ENCODE measurements around the gene CTSA. TPM values are rescaled to one million over a fixed set of nuclear protein-coding genes. Genes with fewer than 3 reads are reported as not detected.
A peak's percentile ranks its signal among the peaks of the same experiment; 100 is the strongest.

CTSA gene
- total RNA-seq, 2 experiments from 2014 or later: 76.9 to 83.4 TPM

- DNase-seq (no peak), ATAC-seq (ENCODE audit: low read depth) (no peak)
- H3K27ac Mint-ChIP-seq: no peak overlapping the region
- peaks cover 10% of the 10 kb centered on the region for H3K4me1 Mint-ChIP-seq
- H3K4me3 Mint-ChIP-seq: no peak overlapping the region
- POLR2A ChIA-PET: no interaction called here
- no peaks in the 10 kb centered on the region for H3K9me3 Mint-ChIP-seq
- peaks cover 4% of the 10 kb centered on the region for H3K27me3 Mint-ChIP-seq
- H3K36me3 Mint-ChIP-seq: no peaks in the 10 kb centered on the region
Observed at GRCh38 chr20:45907219-45907948, 16.2 kb downstream of the CTSA start.

- H3K36me3 Mint-ChIP-seq: no peaks in the 10 kb centered on the region
- no peak for ATAC-seq (ENCODE audit: low read depth)
Observed at GRCh38 chr20:45908084-45908483, 16.9 kb downstream of the CTSA start.

GRCh38 chr20:45909336-45909808 lies 18.2 kb downstream of the CTSA start:
- H3K36me3 Mint-ChIP-seq: no peaks in the 10 kb centered on the region
- no peak overlapping the region for H3K27ac Mint-ChIP-seq
- DNase-seq: no peak
- no peak for ATAC-seq (ENCODE audit: low read depth)
- POLR2A ChIA-PET: interaction anchor here (0.5 to 2.0 kb wide), 4 partner anchors 10 to 25 kb away, joined by 3 to 13 read pairs (median 7); partner anchors contain the start of genes CTSA, NEURL2 and PCIF1
- H3K4me1 Mint-ChIP-seq: peaks cover 11% of the 10 kb centered on the region
- H3K4me3 Mint-ChIP-seq: no peak overlapping the region
- peaks cover 7% of the 10 kb centered on the region for H3K27me3 Mint-ChIP-seq
- H3K9me3 Mint-ChIP-seq: no peaks in the 10 kb centered on the region

More at GRCh38 chr20:45908084-45908483, 16.9 kb downstream of the CTSA start:
- H3K4me1 Mint-ChIP-seq: peaks cover 10% of the 10 kb centered on the region
- no peak for DNase-seq
- H3K9me3 Mint-ChIP-seq: no peaks in the 10 kb centered on the region
- no peak overlapping the region for H3K27ac Mint-ChIP-seq
- H3K4me3 Mint-ChIP-seq: no peak overlapping the region
- peaks cover 6% of the 10 kb centered on the region for H3K27me3 Mint-ChIP-seq
- POLR2A ChIA-PET: no interaction called here

- H3K27me3 Mint-ChIP-seq: peaks cover 9% of the 10 kb centered on the region
- H3K4me3 Mint-ChIP-seq: peak overlapping the region; percentile 72
- H3K9me3 Mint-ChIP-seq: no peaks in the 10 kb centered on the region
- H3K4me1 Mint-ChIP-seq: peaks cover 14% of the 10 kb centered on the region
- POLR2A ChIA-PET: interaction anchor here (0.8 to 2.0 kb wide), 6 partner anchors 18 to 97 kb away, joined by 4 to 13 read pairs (median 5); partner anchors contain the start of genes CTSA, NEURL2, PCIF1 and UBE2C
- H3K27ac Mint-ChIP-seq: peak overlapping the region; percentile 82
- DNase-seq: no peak
- no peak for ATAC-seq (ENCODE audit: low read depth)
- no peaks in the 10 kb centered on the region for H3K36me3 Mint-ChIP-seq
Observed at GRCh38 chr20:45909817-45910669, 18.9 kb downstream of the CTSA start.

- ATAC-seq (ENCODE audit: low read depth) (peak; percentile 93), DNase-seq (peak; percentile 97)
- Mint-ChIP-seq H3K27me3 (peaks cover 9% of the 10 kb centered on the region), H3K4me3 (peak overlapping the region; percentile 72), H3K36me3 (no peaks in the 10 kb centered on the region), H3K4me1 (peaks cover 14% of the 10 kb centered on the region), H3K9me3 (no peaks in the 10 kb centered on the region), H3K27ac (peak overlapping the region; percentile 82)
- POLR2A ChIA-PET: interaction anchor here (0.7 to 1.5 kb wide), 8 partner anchors 19 to 119 kb away, joined by 3 to 18 read pairs (median 4); partner anchors contain the start of genes CTSA, DNTTIP1, NEURL2 and PCIF1
Observed at GRCh38 chr20:45910670-45911485, 19.7 kb downstream of the CTSA start.

- ATAC-seq (ENCODE audit: low read depth): no peak
- peak within 1 kb of the TSS; percentile 73 for H3K27ac Mint-ChIP-seq
- H3K4me3 Mint-ChIP-seq: peak within 1 kb of the TSS; percentile 72
Observed at GRCh38 chr20:45911486-45912343, 20.6 kb downstream of the CTSA start, which contains the start of gene PLTP. Gene PLTP (minus strand): TSS chr20:45912155. CDS start chr20:45911452, 703 bp downstream.

GRCh38 chr20:45912344-45912682 lies 21.2 kb downstream of the CTSA start:
- peaks cover 14% of the 10 kb centered on the region for H3K4me1 Mint-ChIP-seq
- POLR2A ChIA-PET: interaction anchor here (0.5 to 0.6 kb wide), 2 partner anchors 22 to 28 kb away, joined by 3 to 5 read pairs; partner anchors contain the start of gene PCIF1

More at GRCh38 chr20:45911486-45912343, 20.6 kb downstream of the CTSA start, which contains the start of gene PLTP:
- peaks cover 14% of the 10 kb centered on the region for H3K4me1 Mint-ChIP-seq
- DNase-seq: peak; percentile 62
- H3K27me3 Mint-ChIP-seq: peaks cover 9% of the 10 kb centered on the region
- POLR2A ChIA-PET: interaction anchor here (0.5 to 1.5 kb wide), 7 partner anchors 23 to 120 kb away, joined by 3 to 18 read pairs (median 4); partner anchors contain the start of genes DNTTIP1, PCIF1, UBE2C and WFDC3
- no peaks in the 10 kb centered on the region for H3K9me3 Mint-ChIP-seq
- no peaks in the 10 kb centered on the region for H3K36me3 Mint-ChIP-seq

GRCh38 chr20:45913116-45913515 lies 22.0 kb downstream of the CTSA start:
- Mint-ChIP-seq H3K36me3 (no peaks in the 10 kb centered on the region), H3K27me3 (peaks cover 12% of the 10 kb centered on the region), H3K4me3 (no peak overlapping the region), H3K4me1 (peaks cover 14% of the 10 kb centered on the region), H3K9me3 (no peaks in the 10 kb centered on the region), H3K27ac (no peak overlapping the region)
- DNase-seq (no peak), ATAC-seq (ENCODE audit: low read depth) (no peak)
- POLR2A ChIA-PET: interaction anchor here (1.0 kb wide), 1 partner anchor 21 kb away, joined by 3 read pairs; the partner anchor contains the start of gene PCIF1

More at GRCh38 chr20:45912344-45912682, 21.2 kb downstream of the CTSA start:
- H3K36me3 Mint-ChIP-seq: no peaks in the 10 kb centered on the region
- peak overlapping the region; percentile 39 for H3K4me3 Mint-ChIP-seq
- H3K9me3 Mint-ChIP-seq: no peaks in the 10 kb centered on the region
- H3K27ac Mint-ChIP-seq: no peak overlapping the region
- H3K27me3 Mint-ChIP-seq: peaks cover 12% of the 10 kb centered on the region
- ATAC-seq (ENCODE audit: low read depth) (no peak), DNase-seq (no peak)

GRCh38 chr20:45917790-45918141 lies 26.6 kb downstream of the CTSA start:
- POLR2A ChIA-PET: no interaction called here
- Mint-ChIP-seq H3K27me3 (peaks cover 25% of the 10 kb centered on the region), H3K27ac (no peak overlapping the region), H3K4me3 (no peak overlapping the region), H3K9me3 (no peaks in the 10 kb centered on the region), H3K4me1 (peaks cover 3% of the 10 kb centered on the region), H3K36me3 (no peaks in the 10 kb centered on the region)
- DNase-seq (no peak), ATAC-seq (ENCODE audit: low read depth) (no peak)

- ATAC-seq (ENCODE audit: low read depth) (no peak), DNase-seq (no peak)
- no peaks in the 10 kb centered on the region for H3K36me3 Mint-ChIP-seq
- no peak overlapping the region for H3K27ac Mint-ChIP-seq
- POLR2A ChIA-PET: interaction anchor here (0.6 kb wide), 1 partner anchor 88 kb away, joined by 3 read pairs; no protein-coding TSS in a partner anchor
- H3K4me1 Mint-ChIP-seq: peaks cover 3% of the 10 kb centered on the region
- no peaks in the 10 kb centered on the region for H3K9me3 Mint-ChIP-seq
- no peak overlapping the region for H3K4me3 Mint-ChIP-seq
- H3K27me3 Mint-ChIP-seq: peaks cover 27% of the 10 kb centered on the region
Observed at GRCh38 chr20:45918182-45918737, 27.1 kb downstream of the CTSA start.

GRCh38 chr20:45918779-45919537 lies 27.8 kb downstream of the CTSA start:
- ATAC-seq (ENCODE audit: low read depth) (no peak), DNase-seq (no peak)
- Mint-ChIP-seq H3K4me1 (peaks cover 3% of the 10 kb centered on the region), H3K27me3 (peaks cover 27% of the 10 kb centered on the region), H3K36me3 (no peaks in the 10 kb centered on the region), H3K27ac (no peak overlapping the region), H3K9me3 (no peaks in the 10 kb centered on the region), H3K4me3 (no peak overlapping the region)
- POLR2A ChIA-PET: interaction anchor here (0.6 to 1.3 kb wide), 2 partner anchors 16 to 89 kb away, joined by 3 read pairs; no protein-coding TSS in a partner anchor

All from activated naive CD8-positive, alpha-beta T cell treated with anti-CD3 and anti-CD28 coated beads, Interleukin-2, amount 10 ng/mL, durations not matched to agents 7 days and 5 days (primary cell).